Ovary (tissue), 3 donors: ENCODE results near the gene GLRA1.

Experiments used
- POLR2A ChIP-seq: fragments of 450-650 bp; IDR thresholded peaks from one replicate; pipeline ENCODE4 v1.6.1; 2017; ENCODE audit warnings: antibody characterized with exemption, mild to moderate bottlenecking, moderate library complexity
- TF ChIP-seq, protein P1 (sequence below), 3 donors: fragments of 450-650 bp in 2 of 3; fragments of 200-600 bp in 1 of 3; IDR thresholded peaks; one replicate each; pipeline versions ENCODE4 v1.5.1 to v1.8.0; 2016 to 2022; ENCODE audit warnings: antibody characterized with exemption in 3 of 3, mild to moderate bottlenecking in 1 of 3
- donor health status: DM: no; HTN: no; CAD: no.

DNA sequence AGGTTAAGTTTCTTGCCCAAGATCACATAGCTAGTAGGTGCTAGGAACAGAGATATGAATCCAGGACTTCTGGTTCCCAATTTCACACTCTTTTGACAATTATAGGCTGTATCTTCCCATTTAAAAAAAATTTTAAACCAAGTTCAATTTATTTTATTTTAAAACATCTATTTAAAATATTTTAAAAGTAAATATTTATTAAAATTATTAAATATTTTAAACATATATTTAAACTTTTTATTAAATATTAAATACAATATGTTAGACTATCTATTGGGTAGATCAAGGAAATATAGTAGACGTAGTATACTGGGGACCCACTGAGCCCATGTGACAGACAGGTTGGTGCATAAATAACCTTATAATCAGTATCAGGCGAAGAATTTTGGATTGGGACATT lies 54.8 kb downstream of the GLRA1 start:
- no peak for TF ChIP-seq POLR2A
- TF ChIP-seq, protein P1, sequence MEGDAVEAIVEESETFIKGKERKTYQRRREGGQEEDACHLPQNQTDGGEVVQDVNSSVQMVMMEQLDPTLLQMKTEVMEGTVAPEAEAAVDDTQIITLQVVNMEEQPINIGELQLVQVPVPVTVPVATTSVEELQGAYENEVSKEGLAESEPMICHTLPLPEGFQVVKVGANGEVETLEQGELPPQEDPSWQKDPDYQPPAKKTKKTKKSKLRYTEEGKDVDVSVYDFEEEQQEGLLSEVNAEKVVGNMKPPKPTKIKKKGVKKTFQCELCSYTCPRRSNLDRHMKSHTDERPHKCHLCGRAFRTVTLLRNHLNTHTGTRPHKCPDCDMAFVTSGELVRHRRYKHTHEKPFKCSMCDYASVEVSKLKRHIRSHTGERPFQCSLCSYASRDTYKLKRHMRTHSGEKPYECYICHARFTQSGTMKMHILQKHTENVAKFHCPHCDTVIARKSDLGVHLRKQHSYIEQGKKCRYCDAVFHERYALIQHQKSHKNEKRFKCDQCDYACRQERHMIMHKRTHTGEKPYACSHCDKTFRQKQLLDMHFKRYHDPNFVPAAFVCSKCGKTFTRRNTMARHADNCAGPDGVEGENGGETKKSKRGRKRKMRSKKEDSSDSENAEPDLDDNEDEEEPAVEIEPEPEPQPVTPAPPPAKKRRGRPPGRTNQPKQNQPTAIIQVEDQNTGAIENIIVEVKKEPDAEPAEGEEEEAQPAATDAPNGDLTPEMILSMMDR (IDR thresholded peaks at IDR 0.05) = no peak
